ENCODE results near the gene DYNC2LI1. TPM values are rescaled to one million over a fixed set of nuclear protein-coding genes. Genes with fewer than 3 reads are reported as not detected.

DYNC2LI1 gene
- total RNA-seq, 1 donor from 2014 or later: 2.9 TPM

GRCh38 chr2:43764086-43764705 is 9.6 kb upstream of the DYNC2LI1 start:
- H3K4me1 ChIP-seq: peaks cover 2 to 10% of the 10 kb centered on the region in 2 donors
- no peak overlapping the region for H3K4me3 ChIP-seq
- peak overlapping the region; percentile 45 to 61 for H3K27ac ChIP-seq
- intact Hi-C loops (cut with DNase I): no loop called here
- TF ChIP-seq, protein P1, sequence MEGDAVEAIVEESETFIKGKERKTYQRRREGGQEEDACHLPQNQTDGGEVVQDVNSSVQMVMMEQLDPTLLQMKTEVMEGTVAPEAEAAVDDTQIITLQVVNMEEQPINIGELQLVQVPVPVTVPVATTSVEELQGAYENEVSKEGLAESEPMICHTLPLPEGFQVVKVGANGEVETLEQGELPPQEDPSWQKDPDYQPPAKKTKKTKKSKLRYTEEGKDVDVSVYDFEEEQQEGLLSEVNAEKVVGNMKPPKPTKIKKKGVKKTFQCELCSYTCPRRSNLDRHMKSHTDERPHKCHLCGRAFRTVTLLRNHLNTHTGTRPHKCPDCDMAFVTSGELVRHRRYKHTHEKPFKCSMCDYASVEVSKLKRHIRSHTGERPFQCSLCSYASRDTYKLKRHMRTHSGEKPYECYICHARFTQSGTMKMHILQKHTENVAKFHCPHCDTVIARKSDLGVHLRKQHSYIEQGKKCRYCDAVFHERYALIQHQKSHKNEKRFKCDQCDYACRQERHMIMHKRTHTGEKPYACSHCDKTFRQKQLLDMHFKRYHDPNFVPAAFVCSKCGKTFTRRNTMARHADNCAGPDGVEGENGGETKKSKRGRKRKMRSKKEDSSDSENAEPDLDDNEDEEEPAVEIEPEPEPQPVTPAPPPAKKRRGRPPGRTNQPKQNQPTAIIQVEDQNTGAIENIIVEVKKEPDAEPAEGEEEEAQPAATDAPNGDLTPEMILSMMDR (IDR thresholded peaks at IDR 0.05): no peak
- H3K36me3 ChIP-seq: no peaks in the 10 kb centered on the region
- no peaks in the 10 kb centered on the region for H3K9me3 ChIP-seq
- DNase-seq (ENCODE audit: low spot score in 2 of 2): no peak
- H3K27me3 ChIP-seq: no peaks in the 10 kb centered on the region

GRCh38 chr2:43766006-43766405 is 7.8 kb upstream of the DYNC2LI1 start:
- no peak for DNase-seq (ENCODE audit: low spot score in 2 of 2)
- intact Hi-C loops (cut with DNase I): no loop called here
- Histone ChIP-seq H3K27ac (no peak overlapping the region), H3K36me3 (no peaks in the 10 kb centered on the region), H3K9me3 (no peaks in the 10 kb centered on the region), H3K4me1 (peaks cover 0 to 10% of the 10 kb centered on the region in 2 donors), H3K4me3 (no peak overlapping the region), H3K27me3 (no peaks in the 10 kb centered on the region)
- TF ChIP-seq, protein P1 (IDR thresholded peaks at IDR 0.05): no peak

DNA sequence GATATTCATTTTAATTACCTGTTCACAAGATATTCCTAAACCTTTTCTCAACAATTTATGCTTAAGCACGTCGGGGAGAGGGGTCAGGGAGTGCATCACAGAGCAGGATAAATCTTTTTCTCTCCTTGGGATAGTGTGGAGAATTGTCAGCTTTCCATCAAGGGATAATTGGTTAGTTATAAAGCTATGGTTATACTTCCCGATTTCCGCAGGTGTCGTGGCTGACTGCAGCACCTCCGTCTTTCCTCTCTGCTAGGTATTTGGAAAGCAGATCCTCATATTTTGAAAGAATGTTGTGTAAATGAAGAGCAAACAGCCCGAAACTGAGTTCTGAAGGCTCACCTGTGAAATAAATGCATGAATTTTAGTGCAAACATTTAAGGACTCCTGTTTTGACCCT is 778 bp downstream of the DYNC2LI1 start:
- H3K27me3 ChIP-seq: no peaks in the 10 kb centered on the region
- DNase-seq (ENCODE audit: low spot score in 2 of 2): no peak
- intact Hi-C loops (cut with DNase I): loop anchor here (5.0 kb wide), 2 partner anchors 37 to 137 kb away; partner anchors contain the start of gene PLEKHH2
- no peaks in the 10 kb centered on the region for H3K9me3 ChIP-seq
- no peaks in the 10 kb centered on the region for H3K4me1 ChIP-seq
- peak overlapping the region; percentile 82 to 87 for H3K27ac ChIP-seq
- peaks cover 4 to 17% of the 10 kb centered on the region in 2 donors for H3K36me3 ChIP-seq
- TF ChIP-seq, protein P1 (IDR thresholded peaks at IDR 0.05): no peak
- H3K4me3 ChIP-seq: peak overlapping the region; percentile 60 to 85

- intact Hi-C loops (cut with DNase I): no loop called here
- TF ChIP-seq, protein P1 (IDR thresholded peaks at IDR 0.05): no peak
- no peak overlapping the region for H3K27ac ChIP-seq
- no peak overlapping the region for H3K4me3 ChIP-seq
- H3K9me3 ChIP-seq: no peaks in the 10 kb centered on the region
- H3K27me3 ChIP-seq: no peaks in the 10 kb centered on the region
- no peak for DNase-seq (ENCODE audit: low spot score in 2 of 2)
- no peaks in the 10 kb centered on the region for H3K4me1 ChIP-seq
- H3K36me3 ChIP-seq: peaks cover 4 to 18% of the 10 kb centered on the region in 2 donors
Observed at GRCh38 chr2:43776324-43776723, 2.5 kb downstream of the DYNC2LI1 start.

DNA sequence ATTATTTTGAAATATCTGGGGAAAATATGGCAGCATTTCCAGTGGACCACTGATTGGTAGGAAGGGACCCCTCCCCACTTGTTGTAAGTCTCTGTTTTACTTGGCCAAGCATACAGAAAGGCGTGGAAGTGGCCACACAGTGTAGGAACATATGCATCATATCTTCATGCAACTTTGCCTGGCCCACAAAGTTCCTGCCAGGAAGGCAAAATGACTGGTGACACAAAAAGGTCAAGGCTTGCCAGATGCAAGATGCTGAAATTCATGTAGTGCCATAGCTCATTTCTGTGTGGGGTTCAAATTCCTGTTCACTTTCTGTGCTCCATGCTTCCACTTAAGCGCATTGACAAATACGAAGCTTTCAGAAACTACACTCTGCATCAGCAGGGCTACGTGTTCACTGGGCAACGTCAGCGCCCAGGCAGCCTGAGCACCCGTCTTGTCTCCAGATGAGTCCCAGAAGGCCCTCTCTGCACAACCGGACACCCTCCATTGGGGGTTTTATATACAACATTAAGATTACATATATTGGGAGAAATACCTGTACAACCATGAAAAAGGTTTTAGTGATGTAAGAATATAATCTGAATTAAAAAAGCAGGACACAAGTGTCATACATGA is 3.6 kb downstream of the DYNC2LI1 start:
- H3K27ac ChIP-seq: no peak overlapping the region
- intact Hi-C loops (cut with DNase I): no loop called here
- H3K9me3 ChIP-seq: no peaks in the 10 kb centered on the region
- no peak for DNase-seq (ENCODE audit: low spot score in 2 of 2)
- peaks cover 4 to 18% of the 10 kb centered on the region in 2 donors for H3K36me3 ChIP-seq
- H3K27me3 ChIP-seq: no peaks in the 10 kb centered on the region
- no peak overlapping the region for H3K4me3 ChIP-seq
- no peaks in the 10 kb centered on the region for H3K4me1 ChIP-seq
- TF ChIP-seq, protein P1 (IDR thresholded peaks at IDR 0.05): no peak

Data from ascending aorta (tissue), 2 donors.